BLaER1 treated with 17β-estradiol and CSF1 and Interleukin-3, amounts not matched to agents 10 nM and 100 nM (cell line): ENCODE measurements around the gene LRWD1.

ENCODE experiments used
- H3K27ac ChIP-seq, 11 experiments: shearing (Covaris generic); formaldehyde crosslinking; 2 replicates each; pipeline ENCODE4 v1.8.1; 2022
- H3K27me3 ChIP-seq, 11 experiments: shearing (Covaris generic); formaldehyde crosslinking; 2 replicates each; pipeline ENCODE4 v1.8.1; 2022
- H3K36me3 ChIP-seq, 11 experiments: shearing (Covaris generic); formaldehyde crosslinking; 2 replicates each; pipeline ENCODE4 v1.8.1; 2022
- H3K4me1 ChIP-seq, 10 experiments: shearing (Covaris generic); formaldehyde crosslinking; 2 replicates each; pipeline ENCODE4 v1.8.1; 2022
- H3K4me2 ChIP-seq, 11 experiments: shearing (Covaris generic); formaldehyde crosslinking; 2 replicates each; pipeline ENCODE4 v1.8.1; 2022
- H3K4me3 ChIP-seq, 10 experiments: shearing (Covaris generic); formaldehyde crosslinking; 2 replicates each; pipeline ENCODE4 v1.8.1; 2022
- H3K9ac ChIP-seq, 11 experiments: shearing (Covaris generic); formaldehyde crosslinking; 2 replicates each; pipeline ENCODE4 v1.8.1; 2022
- H3K9me3 ChIP-seq, 11 experiments: shearing (Covaris generic); formaldehyde crosslinking; replicated peaks in 1 of 11; 2 replicates each; pipeline ENCODE4 v1.8.1; 2022
- H4K20me1 ChIP-seq, 11 experiments: shearing (Covaris generic); formaldehyde crosslinking; 2 replicates each; pipeline ENCODE4 v1.8.1; 2022
- Cebpa-rat ChIP-seq, 11 experiments: shearing (Covaris generic); IDR thresholded peaks; 2 replicates each; pipeline ENCODE4 v1.8.1; 2022

Gene LRWD1

GRCh38 chr7:102446387-102447156, 18.2 kb upstream of the LRWD1 start:
- Histone ChIP-seq H4K20me1 (peaks cover 0 to 80% (median 47%) of the 10 kb centered on the region in 11 experiments; a peak in 15 of 22 replicates), H3K9me3 (peaks cover 0 to 6% (median 0%) of the 10 kb centered on the region in 11 experiments; a peak in 5 of 22 replicates), H3K27me3 (no peaks in the 10 kb centered on the region), H3K4me3 (no peak overlapping the region), H3K4me1 (peaks cover 35 to 79% (median 69%) of the 10 kb centered on the region in 10 experiments), H3K9ac (peak overlapping the region in 4 of 11 experiments; percentile 19 to 50 (median 23); a peak in 2 of 22 replicates), H3K4me2 (peak overlapping the region in 8 of 11 experiments; percentile 12 to 81 (median 73); a peak in 13 of 22 replicates), H3K27ac (peak overlapping the region in 6 of 11 experiments; percentile 4 to 72 (median 50); a peak in 8 of 22 replicates), H3K36me3 (peaks cover 28 to 82% (median 63%) of the 10 kb centered on the region in 11 experiments)
- no peak for TF ChIP-seq Cebpa-rat (IDR thresholded peaks at IDR 0.05)

- peak overlapping the region in 4 of 11 experiments; percentile 43 to 72 (median 59); a peak in 6 of 22 replicates for H3K27ac ChIP-seq
- H3K4me1 ChIP-seq: peaks cover 28 to 79% (median 65%) of the 10 kb centered on the region in 10 experiments
These were observed 17.5 kb upstream of the LRWD1 start for GRCh38 chr7:102447311-102447710.

GRCh38 chr7:102449136-102449535, 15.6 kb upstream of the LRWD1 start:
- peaks cover 0 to 95% (median 52%) of the 10 kb centered on the region in 11 experiments; a peak in 15 of 22 replicates for H4K20me1 ChIP-seq
- H3K27ac ChIP-seq: no peak overlapping the region
- no peaks in the 10 kb centered on the region for H3K9me3 ChIP-seq
- no peaks in the 10 kb centered on the region for H3K27me3 ChIP-seq
- peaks cover 24 to 59% (median 48%) of the 10 kb centered on the region in 11 experiments for H3K36me3 ChIP-seq
- no peak overlapping the region for H3K4me2 ChIP-seq
- H3K9ac ChIP-seq: no peak overlapping the region
- no peak overlapping the region for H3K4me3 ChIP-seq
- H3K4me1 ChIP-seq: peaks cover 14 to 72% (median 53%) of the 10 kb centered on the region in 10 experiments
- TF ChIP-seq Cebpa-rat (IDR thresholded peaks at IDR 0.05): no peak

More at GRCh38 chr7:102447311-102447710, 17.5 kb upstream of the LRWD1 start:
- Histone ChIP-seq H3K4me2 (peak overlapping the region in 1 of 11 experiments; percentile 76; a peak in 1 of 22 replicates), H4K20me1 (peaks cover 0 to 77% (median 52%) of the 10 kb centered on the region in 11 experiments; a peak in 15 of 22 replicates), H3K9ac (peak overlapping the region in 2 of 11 experiments; percentile 14 to 19; a peak in 1 of 22 replicates), H3K4me3 (no peak overlapping the region), H3K36me3 (peaks cover 26 to 77% (median 56%) of the 10 kb centered on the region in 11 experiments), H3K9me3 (peaks cover 0 to 5% (median 0%) of the 10 kb centered on the region in 11 experiments; a peak in 5 of 22 replicates), H3K27me3 (no peaks in the 10 kb centered on the region)
- TF ChIP-seq Cebpa-rat (IDR thresholded peaks at IDR 0.05): no peak

- Histone ChIP-seq H3K4me3 (no peak overlapping the region), H3K9me3 (no peaks in the 10 kb centered on the region), H3K9ac (peak overlapping the region in 3 of 11 experiments; percentile 16 to 54 (median 31); a peak in 5 of 22 replicates), H3K4me1 (peaks cover 17 to 73% (median 54%) of the 10 kb centered on the region in 10 experiments), H3K36me3 (peaks cover 24 to 52% (median 40%) of the 10 kb centered on the region in 11 experiments), H3K27ac (peak overlapping the region in 3 of 11 experiments; percentile 20 to 50 (median 30); a peak in 4 of 22 replicates), H3K27me3 (no peaks in the 10 kb centered on the region), H3K4me2 (peak overlapping the region in 8 of 11 experiments; percentile 2 to 67 (median 44); a peak in 12 of 22 replicates), H4K20me1 (peaks cover 0 to 99% (median 59%) of the 10 kb centered on the region in 11 experiments; a peak in 16 of 22 replicates)
- TF ChIP-seq Cebpa-rat (IDR thresholded peaks at IDR 0.05): no peak
These were observed 14.5 kb upstream of the LRWD1 start for GRCh38 chr7:102450242-102450641.

- Histone ChIP-seq H4K20me1 (peaks cover 0 to 100% (median 68%) of the 10 kb centered on the region in 11 experiments; a peak in 16 of 22 replicates), H3K9me3 (no peaks in the 10 kb centered on the region), H3K4me1 (peaks cover 23 to 73% (median 54%) of the 10 kb centered on the region in 10 experiments), H3K9ac (peak overlapping the region in 3 of 11 experiments; percentile 9 to 25 (median 16); a peak in 1 of 22 replicates), H3K4me2 (peak overlapping the region in 5 of 11 experiments; percentile 39 to 67 (median 53); a peak in 9 of 22 replicates), H3K27ac (peak overlapping the region in 3 of 11 experiments; percentile 7 to 50 (median 25); a peak in 4 of 22 replicates), H3K4me3 (no peak overlapping the region), H3K27me3 (no peaks in the 10 kb centered on the region), H3K36me3 (peaks cover 26 to 48% (median 35%) of the 10 kb centered on the region in 11 experiments)
- TF ChIP-seq Cebpa-rat (IDR thresholded peaks at IDR 0.05): no peak
These were observed 13.3 kb upstream of the LRWD1 start for GRCh38 chr7:102451371-102452054.

GRCh38 chr7:102452451-102452850, 12.3 kb upstream of the LRWD1 start:
- Histone ChIP-seq H3K36me3 (peaks cover 26 to 48% (median 35%) of the 10 kb centered on the region in 11 experiments), H3K9me3 (no peaks in the 10 kb centered on the region), H3K9ac (no peak overlapping the region), H3K4me1 (peaks cover 23 to 66% (median 51%) of the 10 kb centered on the region in 10 experiments), H3K4me3 (no peak overlapping the region), H3K27me3 (no peaks in the 10 kb centered on the region), H3K4me2 (peak overlapping the region in 1 of 11 experiments; percentile 64; a peak in 2 of 22 replicates), H4K20me1 (peaks cover 0 to 99% (median 61%) of the 10 kb centered on the region in 11 experiments; a peak in 16 of 22 replicates), H3K27ac (no peak overlapping the region; a peak in 1 of 22 replicates)
- TF ChIP-seq Cebpa-rat (IDR thresholded peaks at IDR 0.05): no peak

- Histone ChIP-seq H3K27me3 (no peaks in the 10 kb centered on the region), H3K27ac (peak overlapping the region in 3 of 11 experiments; percentile 8 to 53 (median 17); a peak in 3 of 22 replicates), H3K4me2 (peak overlapping the region in 2 of 11 experiments; percentile 12 to 76; a peak in 1 of 22 replicates), H3K4me1 (peaks cover 23 to 64% (median 51%) of the 10 kb centered on the region in 10 experiments), H3K9ac (no peak overlapping the region), H4K20me1 (peaks cover 0 to 99% (median 53%) of the 10 kb centered on the region in 11 experiments; a peak in 16 of 22 replicates), H3K4me3 (no peak overlapping the region), H3K9me3 (no peaks in the 10 kb centered on the region), H3K36me3 (peaks cover 26 to 48% (median 35%) of the 10 kb centered on the region in 11 experiments)
- TF ChIP-seq Cebpa-rat (IDR thresholded peaks at IDR 0.05): no peak
These were observed 11.5 kb upstream of the LRWD1 start for GRCh38 chr7:102453319-102453718.

- H3K36me3 ChIP-seq: peaks cover 33 to 48% (median 37%) of the 10 kb centered on the region in 11 experiments
- peaks cover 23 to 64% (median 51%) of the 10 kb centered on the region in 10 experiments for H3K4me1 ChIP-seq
- peaks cover 0 to 99% (median 46%) of the 10 kb centered on the region in 11 experiments; a peak in 16 of 22 replicates for H4K20me1 ChIP-seq
- peak overlapping the region; percentile 49 to 88 (median 75) for H3K4me2 ChIP-seq
- no peak overlapping the region for H3K4me3 ChIP-seq
- H3K27me3 ChIP-seq: no peaks in the 10 kb centered on the region
- peak overlapping the region in 8 of 11 experiments; percentile 8 to 62 (median 40); a peak in 11 of 22 replicates for H3K9ac ChIP-seq
- no peak for TF ChIP-seq Cebpa-rat (IDR thresholded peaks at IDR 0.05)
- H3K9me3 ChIP-seq: no peaks in the 10 kb centered on the region
- H3K27ac ChIP-seq: peak overlapping the region in 8 of 11 experiments; percentile 27 to 62 (median 42); a peak in 12 of 22 replicates
These were observed 10.3 kb upstream of the LRWD1 start for GRCh38 chr7:102454468-102454867.
